Tibial artery (tissue), 4 donors: Measurements from ENCODE around the gene SLC2A13.
"Not testable (repeated sequence)": the region's sequence is repeated elsewhere in the genome, so short reads cannot be mapped to it uniquely, and the experiment has no call there.

ENCODE experiments used
- DNase-seq, 2 donors: peaks; one replicate each; pipeline ENCODE4 v3.0.0-alpha.2; 2019
- H3K27ac ChIP-seq, 2 donors: fragments of 200-600 bp; sonication (generic) in 1 of 2; 1 replicate in 1 of 2; 2 replicates in 1 of 2; pipeline ENCODE4 v1.5.1; 2018 to 2019; ENCODE audit warnings: mild to moderate bottlenecking in 1 of 2
- H3K27me3 ChIP-seq, 2 donors: fragments of 200-600 bp; sonication (generic) in 1 of 2; one replicate each; pipeline versions ENCODE4 v1.5.1 to v1.6.0; 2016 to 2019
- H3K36me3 ChIP-seq, 3 donors: fragments of 200-600 bp; sonication (generic) in 2 of 3; one replicate each; pipeline ENCODE4 v1.5.1; 2016 to 2019; ENCODE audit warnings: mild to moderate bottlenecking in 2 of 3
- H3K4me1 ChIP-seq, 4 donors: fragments of 200-600 bp; sonication (generic) in 2 of 4; 1 replicate in 3 of 4; 2 replicates in 1 of 4; pipeline ENCODE4 v1.5.1; 2016 to 2019
- H3K4me3 ChIP-seq, 2 donors: fragments of 200-600 bp; sonication (generic) in 1 of 2; 1 replicate in 1 of 2; 2 replicates in 1 of 2; pipeline ENCODE4 v1.5.1; 2018 to 2019; ENCODE audit warnings: mild to moderate bottlenecking in 2 of 2
- H3K9me3 ChIP-seq, 3 donors: fragments of 200-600 bp; sonication (generic) in 1 of 3; one replicate each; pipeline ENCODE4 v1.5.1; 2016 to 2019
- intact Hi-C: fragments of 100-400 bp; cut with DNase I; formaldehyde crosslinking; loops from one replicate; pipeline ENCODE4 v1.15.0; 2023; ENCODE audit warnings: low total_unique reads
- TF ChIP-seq, protein P1 (sequence below), 2 experiments: fragments of 200-600 bp in 1 of 2; fragments of 450-650 bp in 1 of 2; IDR thresholded peaks; one replicate each; pipeline ENCODE4 v1.5.1; 2017 to 2019; ENCODE audit warnings: antibody characterized with exemption in 2 of 2, mild to moderate bottlenecking in 1 of 2, moderate library complexity in 1 of 2

Gene SLC2A13

GRCh38 chr12:39764944-39765560 lies 340.8 kb downstream of the SLC2A13 start:
- no peak for DNase-seq
- Histone ChIP-seq H3K36me3 (peaks cover 3 to 5% (median 4%) of the 10 kb centered on the region in 3 donors), H3K4me1 (no peaks in the 10 kb centered on the region), H3K27ac (no peak overlapping the region), H3K9me3 (peaks cover 0 to 6% (median 0%) of the 10 kb centered on the region in 3 donors), H3K4me3 (no peak overlapping the region), H3K27me3 (no peaks in the 10 kb centered on the region)
- TF ChIP-seq, protein P1, sequence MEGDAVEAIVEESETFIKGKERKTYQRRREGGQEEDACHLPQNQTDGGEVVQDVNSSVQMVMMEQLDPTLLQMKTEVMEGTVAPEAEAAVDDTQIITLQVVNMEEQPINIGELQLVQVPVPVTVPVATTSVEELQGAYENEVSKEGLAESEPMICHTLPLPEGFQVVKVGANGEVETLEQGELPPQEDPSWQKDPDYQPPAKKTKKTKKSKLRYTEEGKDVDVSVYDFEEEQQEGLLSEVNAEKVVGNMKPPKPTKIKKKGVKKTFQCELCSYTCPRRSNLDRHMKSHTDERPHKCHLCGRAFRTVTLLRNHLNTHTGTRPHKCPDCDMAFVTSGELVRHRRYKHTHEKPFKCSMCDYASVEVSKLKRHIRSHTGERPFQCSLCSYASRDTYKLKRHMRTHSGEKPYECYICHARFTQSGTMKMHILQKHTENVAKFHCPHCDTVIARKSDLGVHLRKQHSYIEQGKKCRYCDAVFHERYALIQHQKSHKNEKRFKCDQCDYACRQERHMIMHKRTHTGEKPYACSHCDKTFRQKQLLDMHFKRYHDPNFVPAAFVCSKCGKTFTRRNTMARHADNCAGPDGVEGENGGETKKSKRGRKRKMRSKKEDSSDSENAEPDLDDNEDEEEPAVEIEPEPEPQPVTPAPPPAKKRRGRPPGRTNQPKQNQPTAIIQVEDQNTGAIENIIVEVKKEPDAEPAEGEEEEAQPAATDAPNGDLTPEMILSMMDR (IDR thresholded peaks at IDR 0.05), result peak; percentile 64 to 67
- intact Hi-C loops, result loop anchor here (10.0 kb wide), 2 partner anchors 220 to 350 kb away; no protein-coding TSS in a partner anchor

DNA sequence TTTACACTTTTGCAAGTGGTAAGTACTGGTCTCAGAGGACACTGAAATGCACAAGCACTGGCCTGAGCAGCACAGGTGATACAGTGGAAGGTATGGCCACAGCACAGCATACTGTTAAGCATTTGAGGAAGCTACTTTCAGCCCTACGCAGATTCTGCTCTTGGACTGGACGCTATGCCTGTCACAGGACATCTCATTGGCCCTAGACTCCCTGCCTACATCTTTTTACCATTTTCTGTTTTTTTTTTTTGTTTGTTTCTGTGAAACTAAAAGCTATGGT lies 342.1 kb downstream of the SLC2A13 start:
- Histone ChIP-seq H3K36me3 (peaks cover 3 to 5% (median 4%) of the 10 kb centered on the region in 3 donors), H3K9me3 (peaks cover 0 to 6% (median 0%) of the 10 kb centered on the region in 3 donors), H3K27me3 (no peaks in the 10 kb centered on the region), H3K4me3 (no peak overlapping the region), H3K27ac (no peak overlapping the region), H3K4me1 (no peaks in the 10 kb centered on the region)
- TF ChIP-seq, protein P1 (IDR thresholded peaks at IDR 0.05), result no peak
- intact Hi-C loops, result loop anchor here (10.0 kb wide), 2 partner anchors 221 to 351 kb away; no protein-coding TSS in a partner anchor
- no peak for DNase-seq

DNA sequence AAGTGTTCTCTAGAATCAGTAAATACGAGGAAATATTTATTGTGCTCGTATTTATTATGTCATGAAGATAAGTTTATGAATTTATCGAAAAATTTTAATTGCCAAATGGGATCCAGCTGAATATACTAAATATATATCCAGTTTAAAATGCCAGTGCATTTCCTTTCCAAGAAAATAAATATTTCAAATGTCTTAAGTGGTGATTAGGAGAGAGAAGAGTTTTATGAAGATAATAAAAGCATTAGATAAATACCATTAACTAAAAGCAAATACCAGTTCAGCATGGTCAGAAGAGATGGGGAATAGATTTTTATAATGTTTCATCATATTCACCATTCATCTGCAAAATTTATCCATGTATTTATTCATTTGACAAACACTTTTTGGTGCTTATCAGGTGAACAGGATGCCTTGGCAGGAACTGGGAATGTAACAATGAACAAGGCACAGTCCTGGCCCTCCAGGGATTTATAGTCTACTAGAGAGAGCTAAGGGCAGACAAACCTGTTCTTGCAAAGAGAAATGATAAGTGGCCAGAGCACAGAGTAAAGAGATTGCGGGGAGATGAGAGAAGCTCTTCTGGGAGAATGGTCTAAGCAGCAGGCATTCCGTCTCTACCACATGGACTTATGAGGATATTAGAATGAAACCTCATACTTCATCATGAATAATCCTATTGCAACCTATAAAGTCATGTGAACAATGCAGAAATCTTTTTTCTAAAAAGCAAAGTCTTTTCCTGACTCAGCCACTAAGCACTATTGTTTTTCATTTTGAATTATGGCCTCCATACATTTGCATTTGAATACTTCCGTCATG lies 342.6 kb downstream of the SLC2A13 start:
- intact Hi-C loops, result loop anchor here (10.0 kb wide), 2 partner anchors 222 to 352 kb away; no protein-coding TSS in a partner anchor

DNA sequence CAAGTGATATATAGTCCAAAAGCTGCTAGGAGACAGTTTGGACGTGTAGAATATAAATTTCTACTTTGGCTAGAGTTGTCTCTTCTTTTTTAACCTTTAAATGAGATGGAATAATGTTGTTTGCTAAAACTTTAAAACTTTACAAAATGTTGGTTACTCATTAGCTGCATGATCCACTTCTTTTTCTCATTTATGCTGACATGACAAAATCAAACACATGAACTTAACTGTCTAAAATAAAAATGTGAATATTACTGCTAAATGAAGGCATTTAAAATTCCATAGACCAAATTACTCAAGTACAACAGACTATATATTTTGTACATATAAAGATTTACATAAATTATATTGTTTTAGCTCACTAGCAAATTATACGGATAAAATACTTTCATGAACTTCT lies 350.4 kb downstream of the SLC2A13 start:
- intact Hi-C loops, result no loop called here
- Histone ChIP-seq H3K4me3 (no peak overlapping the region), H3K36me3 (peaks cover 0 to 4% (median 0%) of the 10 kb centered on the region in 3 donors), H3K27me3 (no peaks in the 10 kb centered on the region), H3K27ac (no peak overlapping the region), H3K4me1 (no peaks in the 10 kb centered on the region), H3K9me3 (no peaks in the 10 kb centered on the region)
- TF ChIP-seq, protein P1 (IDR thresholded peaks at IDR 0.05), result no peak
- DNase-seq, result no peak

More for the DNA sequence above, 342.6 kb downstream of the SLC2A13 start:
- TF ChIP-seq, protein P1 (IDR thresholded peaks at IDR 0.05), result no peak
- peaks cover 3 to 5% (median 4%) of the 10 kb centered on the region in 3 donors for H3K36me3 ChIP-seq
- H3K9me3 ChIP-seq, result peaks cover 0 to 6% (median 0%) of the 10 kb centered on the region in 3 donors
- H3K27ac ChIP-seq, result no peak overlapping the region
- H3K4me3 ChIP-seq, result no peak overlapping the region
- no peaks in the 10 kb centered on the region for H3K27me3 ChIP-seq
- DNase-seq, result no peak
- H3K4me1 ChIP-seq, result no peaks in the 10 kb centered on the region

DNA sequence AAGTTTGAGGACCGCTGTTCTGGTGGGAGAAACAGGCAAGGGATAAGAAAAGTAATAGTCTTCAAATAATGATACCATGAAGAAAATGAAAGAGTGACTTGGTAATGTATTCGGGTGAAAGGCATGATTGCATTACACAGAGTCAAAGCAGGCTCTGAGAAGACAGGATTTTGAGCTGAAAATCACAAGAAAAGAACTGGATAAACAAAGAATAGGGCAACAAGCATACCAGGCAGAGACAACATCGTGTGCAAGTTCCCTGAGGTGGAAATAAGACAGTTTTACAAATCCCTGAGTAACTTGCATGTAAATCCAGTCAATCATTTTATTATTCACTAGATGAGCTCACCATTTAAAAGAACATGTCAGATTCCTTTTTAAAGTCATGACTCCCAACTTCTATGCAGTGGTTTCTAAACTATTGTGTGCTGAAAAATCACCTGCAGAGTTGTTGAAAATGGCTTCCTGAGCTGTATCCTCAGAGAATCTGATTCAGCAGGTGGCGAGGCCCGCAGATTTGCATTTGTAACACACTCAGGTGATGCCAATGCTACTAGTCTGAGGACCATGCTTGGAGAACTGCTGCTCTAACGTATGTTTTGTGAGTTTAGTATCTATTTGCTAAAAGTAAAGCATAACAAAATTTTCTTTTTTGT lies 353.3 kb downstream of the SLC2A13 start:
- H3K4me3 ChIP-seq, result no peak overlapping the region
- intact Hi-C loops, result no loop called here
- TF ChIP-seq, protein P1 (IDR thresholded peaks at IDR 0.05), result no peak
- no peaks in the 10 kb centered on the region for H3K9me3 ChIP-seq
- H3K27me3 ChIP-seq, result no peaks in the 10 kb centered on the region
- no peak for DNase-seq
- peaks cover 0 to 4% (median 0%) of the 10 kb centered on the region in 3 donors for H3K36me3 ChIP-seq
- H3K27ac ChIP-seq, result no peak overlapping the region
- H3K4me1 ChIP-seq, result no peaks in the 10 kb centered on the region

DNA sequence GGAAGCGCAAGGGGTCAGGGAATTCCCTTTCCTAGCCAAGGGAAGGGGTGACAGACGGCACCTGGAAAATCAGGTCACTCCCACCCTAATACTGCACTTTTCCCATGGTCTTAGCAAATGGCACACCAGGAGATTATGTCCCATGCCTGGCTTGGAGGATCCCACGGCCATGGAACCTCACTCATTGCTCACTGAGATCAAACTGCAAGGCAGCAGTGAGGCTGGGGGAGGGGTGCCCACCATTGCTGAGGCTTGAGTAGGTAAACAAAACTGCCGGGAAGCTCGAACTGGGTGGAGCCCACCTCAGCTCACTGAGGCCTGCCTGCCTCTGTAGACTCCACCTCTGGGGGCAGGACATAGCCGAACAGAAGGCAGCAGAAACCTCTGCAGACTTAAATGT lies 359.7 kb downstream of the SLC2A13 start:
- H3K4me3 ChIP-seq, intact Hi-C loops, H3K36me3 ChIP-seq, H3K9me3 ChIP-seq, H3K27me3 ChIP-seq, H3K27ac ChIP-seq, H3K4me1 ChIP-seq, DNase-seq: not testable (repeated sequence)
